Activated naive CD8-positive, alpha-beta T cell treated with anti-CD3 and anti-CD28 coated beads for 36 hours (primary cell): ENCODE data around the gene RNF213. TPM values are rescaled to one million over a fixed set of nuclear protein-coding genes. Genes with fewer than 3 reads are reported as not detected.
A peak's percentile ranks its signal among the peaks of the same experiment; 100 is the strongest.
"Not testable (repeated sequence)": the region's sequence is repeated elsewhere in the genome, so short reads cannot be mapped to it uniquely, and the experiment has no call there.

ENCODE experiments used
- DNase-seq: peaks from one replicate; pipeline ENCODE4 v3.0.0; 2021
- H3K27ac Mint-ChIP-seq: one replicate; pipeline ENCODE4 v1.8.0; 2022; ENCODE audit warnings: mild to moderate bottlenecking, moderate library complexity, mixed read lengths
- H3K27me3 Mint-ChIP-seq: one replicate; pipeline ENCODE4 v1.8.0; 2022; ENCODE audit warnings: mild to moderate bottlenecking, mixed read lengths
- H3K36me3 Mint-ChIP-seq: one replicate; pipeline ENCODE4 v1.8.0; 2021; ENCODE audit warnings: mild to moderate bottlenecking, mixed read lengths
- H3K4me1 Mint-ChIP-seq: one replicate; pipeline ENCODE4 v1.8.0; 2021; ENCODE audit warnings: mixed read lengths
- H3K4me3 Mint-ChIP-seq: one replicate; pipeline ENCODE4 v1.8.0; 2022; ENCODE audit warnings: mild to moderate bottlenecking, moderate library complexity, mixed read lengths
- H3K9me3 Mint-ChIP-seq: one replicate; pipeline ENCODE4 v1.8.0; 2022; ENCODE audit warnings: mixed read lengths
- total RNA-seq, 2 experiments: library from RNA; stranded (reverse); gene quantifications; one replicate each; pipeline ENCODE4 v1.2.3, GENCODE V29; 2021

Gene RNF213
- total RNA-seq, 2 experiments from 2014 or later = 109 TPM

DNA sequence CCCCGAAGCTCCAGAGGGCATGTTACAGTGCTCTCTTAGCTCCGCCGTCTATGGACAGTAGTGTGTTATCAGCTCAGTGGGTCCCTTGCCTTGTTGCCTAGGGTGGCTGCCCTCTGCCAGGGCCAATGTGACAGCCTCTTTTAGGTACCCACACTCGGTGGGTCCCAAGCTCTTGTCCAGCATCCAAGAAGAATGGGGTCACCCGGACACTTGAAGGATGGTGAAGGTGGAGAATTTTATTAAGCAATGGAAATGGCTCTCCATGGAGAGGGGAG, 57.0 kb downstream of the RNF213 start:
- H3K4me1 Mint-ChIP-seq = peaks cover 3% of the 10 kb centered on the region
- H3K27ac Mint-ChIP-seq = no peak overlapping the region
- H3K4me3 Mint-ChIP-seq = no peak overlapping the region
- peaks cover 3% of the 10 kb centered on the region for H3K27me3 Mint-ChIP-seq
- H3K36me3 Mint-ChIP-seq = peaks cover 68% of the 10 kb centered on the region
- DNase-seq = no peak
- peaks cover 5% of the 10 kb centered on the region for H3K9me3 Mint-ChIP-seq

DNA sequence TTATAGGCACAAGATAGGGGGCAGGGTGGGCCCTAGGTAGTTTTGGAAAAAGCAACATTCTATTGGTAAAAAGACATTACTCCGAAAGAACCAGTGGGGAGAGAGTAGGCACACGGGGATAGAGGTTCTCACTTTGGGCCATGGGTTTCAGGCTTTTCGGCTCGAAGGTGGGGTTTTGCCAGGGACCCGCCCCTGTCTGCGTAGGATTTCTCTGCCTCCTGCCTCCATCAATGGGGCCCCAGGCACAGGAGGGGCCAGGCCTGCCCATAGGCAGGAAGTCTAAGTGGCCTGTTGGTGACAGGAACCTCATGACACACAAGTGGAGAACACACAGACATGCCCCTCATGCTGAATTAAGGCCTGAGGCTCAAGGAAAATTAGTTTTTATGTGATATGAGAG, 57.5 kb downstream of the RNF213 start:
- H3K4me1 Mint-ChIP-seq = peaks cover 3% of the 10 kb centered on the region
- no peak for DNase-seq
- peaks cover 68% of the 10 kb centered on the region for H3K36me3 Mint-ChIP-seq
- H3K9me3 Mint-ChIP-seq = peaks cover 4% of the 10 kb centered on the region
- H3K27ac Mint-ChIP-seq = no peak overlapping the region
- H3K4me3 Mint-ChIP-seq = no peak overlapping the region
- peaks cover 2% of the 10 kb centered on the region for H3K27me3 Mint-ChIP-seq

DNA sequence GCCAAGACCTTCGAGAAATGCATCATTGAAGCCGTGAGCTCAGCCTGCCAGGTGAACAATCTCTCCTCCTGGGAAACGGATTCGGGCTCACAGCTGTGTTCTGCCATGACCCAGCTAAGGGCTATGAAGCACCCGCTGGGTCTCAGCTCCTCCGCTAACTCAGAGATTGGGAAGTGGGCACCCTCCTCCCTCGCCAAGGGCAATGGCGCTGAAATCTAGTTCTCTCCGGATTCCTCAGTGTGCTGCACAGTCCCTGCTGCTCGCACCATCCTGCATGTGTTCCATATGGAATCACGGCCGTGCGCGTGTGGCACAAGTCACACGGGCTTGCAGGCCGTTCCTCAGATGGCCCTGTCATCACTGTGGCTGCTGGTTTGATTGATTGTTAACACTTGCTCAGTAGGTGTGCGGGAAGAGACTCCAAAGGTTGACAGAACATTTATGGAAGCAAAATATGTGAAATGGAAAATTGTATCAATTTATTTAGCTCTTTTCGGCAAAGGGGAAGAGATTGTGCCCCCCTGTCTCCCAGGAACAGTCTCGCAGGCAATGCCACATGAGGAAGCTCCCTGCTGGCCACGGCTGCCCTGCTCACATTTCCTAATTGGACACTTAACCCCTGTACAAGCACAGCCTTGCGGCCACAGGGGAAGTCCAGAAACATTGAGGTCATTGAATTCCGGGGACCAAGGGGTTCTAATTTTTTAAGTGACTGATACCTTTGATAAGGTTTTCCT, 58.8 kb downstream of the RNF213 start:
- Mint-ChIP-seq H3K9me3 (peaks cover 2% of the 10 kb centered on the region), H3K27ac (no peak overlapping the region), H3K4me1 (peaks cover 3% of the 10 kb centered on the region), H3K4me3 (no peak overlapping the region), H3K27me3 (no peaks in the 10 kb centered on the region), H3K36me3 (peaks cover 74% of the 10 kb centered on the region)
- no peak for DNase-seq

DNA sequence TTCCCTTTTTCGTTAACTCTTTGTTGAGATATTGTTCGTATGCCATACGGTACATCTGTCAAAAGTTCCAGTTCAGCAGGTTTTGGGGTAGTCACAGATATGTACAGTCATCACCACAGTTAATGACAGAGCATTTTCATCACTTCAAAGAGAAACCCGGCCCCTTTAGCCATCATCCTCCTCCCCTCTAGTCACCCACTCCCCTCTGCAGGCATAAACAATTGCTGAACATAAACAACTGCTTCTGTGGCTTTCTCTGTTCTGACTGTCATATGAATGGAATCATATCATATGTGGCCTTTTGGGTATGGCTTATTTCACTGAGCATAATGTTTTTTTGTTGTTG, 59.3 kb downstream of the RNF213 start:
- Mint-ChIP-seq H3K4me1 (peaks cover 3% of the 10 kb centered on the region), H3K27me3 (no peaks in the 10 kb centered on the region), H3K9me3 (peaks cover 2% of the 10 kb centered on the region), H3K36me3 (peaks cover 76% of the 10 kb centered on the region), H3K4me3 (no peak overlapping the region), H3K27ac (peak overlapping the region; percentile 2)
- no peak for DNase-seq

DNA sequence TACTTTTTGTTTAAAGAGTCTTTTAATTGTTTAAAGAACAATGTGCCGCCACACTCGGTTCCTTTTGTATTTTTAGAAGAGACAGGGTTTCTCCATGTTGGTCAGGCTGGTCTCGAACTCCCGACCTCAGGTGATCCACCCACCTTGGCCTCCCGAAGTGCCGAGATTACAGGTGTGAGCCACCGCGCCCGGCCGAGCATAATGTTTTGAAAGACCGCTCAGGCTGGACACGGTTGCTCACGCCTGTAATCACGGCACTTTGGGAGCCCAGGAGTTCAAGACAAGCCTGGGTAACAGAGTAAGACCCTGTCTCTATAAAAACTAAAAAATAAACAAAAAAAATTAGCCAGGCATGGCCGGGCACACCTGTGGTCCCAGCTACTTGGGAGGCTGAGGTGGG, 59.8 kb downstream of the RNF213 start:
- H3K4me1 Mint-ChIP-seq = peaks cover 3% of the 10 kb centered on the region
- peaks cover 76% of the 10 kb centered on the region for H3K36me3 Mint-ChIP-seq
- H3K9me3 Mint-ChIP-seq = peaks cover 2% of the 10 kb centered on the region
- H3K27me3 Mint-ChIP-seq = no peaks in the 10 kb centered on the region
- H3K4me3 Mint-ChIP-seq = no peak overlapping the region
- no peak for DNase-seq
- no peak overlapping the region for H3K27ac Mint-ChIP-seq

DNA sequence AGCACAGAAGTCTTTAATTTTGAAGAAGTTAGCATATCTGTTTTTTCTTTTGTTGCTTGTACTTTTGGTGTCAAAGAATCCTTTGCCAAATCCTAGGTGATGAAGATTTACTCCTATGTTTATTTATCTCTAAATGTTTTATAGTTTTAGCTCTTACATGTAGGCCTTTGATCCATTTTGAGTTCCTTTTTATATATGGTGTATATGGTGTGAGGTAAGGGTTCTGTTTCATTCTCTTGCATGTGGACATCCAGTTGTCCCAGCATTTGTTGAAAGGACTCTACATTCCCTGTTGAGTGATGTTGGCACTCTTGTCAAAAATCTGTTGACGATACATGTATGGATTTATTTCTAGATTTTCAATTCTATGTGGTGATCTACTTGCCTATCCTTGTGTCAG, 62.2 kb downstream of the RNF213 start:
- Mint-ChIP-seq H3K27ac (no peak overlapping the region), H3K27me3 (no peaks in the 10 kb centered on the region), H3K36me3 (peaks cover 68% of the 10 kb centered on the region), H3K9me3 (peaks cover 2% of the 10 kb centered on the region), H3K4me3 (no peak overlapping the region), H3K4me1 (no peaks in the 10 kb centered on the region)
- DNase-seq = no peak

DNA sequence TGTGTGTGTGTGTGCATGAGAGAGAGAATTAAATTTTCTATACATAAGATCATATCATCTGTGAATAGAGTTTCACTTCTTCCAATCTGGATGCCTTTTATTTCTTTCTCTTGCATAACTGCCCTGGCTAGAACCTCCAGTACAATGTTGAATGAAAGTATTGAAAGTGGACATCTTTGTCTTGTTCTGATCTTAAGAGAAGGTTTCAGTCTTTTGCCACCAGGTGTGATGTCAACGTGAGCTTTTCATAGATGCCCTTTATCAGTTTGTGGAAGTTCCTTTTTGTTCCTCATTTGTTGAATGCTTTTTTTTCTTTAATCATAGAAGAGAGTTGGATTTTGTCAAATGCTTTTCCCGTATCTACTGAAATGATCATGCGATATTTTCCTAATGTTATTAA, 63.3 kb downstream of the RNF213 start:
- Mint-ChIP-seq H3K36me3 (peaks cover 69% of the 10 kb centered on the region), H3K4me1 (peaks cover 4% of the 10 kb centered on the region), H3K27me3 (no peaks in the 10 kb centered on the region), H3K9me3 (peaks cover 2% of the 10 kb centered on the region), H3K27ac (no peak overlapping the region), H3K4me3 (no peak overlapping the region)
- no peak for DNase-seq

DNA sequence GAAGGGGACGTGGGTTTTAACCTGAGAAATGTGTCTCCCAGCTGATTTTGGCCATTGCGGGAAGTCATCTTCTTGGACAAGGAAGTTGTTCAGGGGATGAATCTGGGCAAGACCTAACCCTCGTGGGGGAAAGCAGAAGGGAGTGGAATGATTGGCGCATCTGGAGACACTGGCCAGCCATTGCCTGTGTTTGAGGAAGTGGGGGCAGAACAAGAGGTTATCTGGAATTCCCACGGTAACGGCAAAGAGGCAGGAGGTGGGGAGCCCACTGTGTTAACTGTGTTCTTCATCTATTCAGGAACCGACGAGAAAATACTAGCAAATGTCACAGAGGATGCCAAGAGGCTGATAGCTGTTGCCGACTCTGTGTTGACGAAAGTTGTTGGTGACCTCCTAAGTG, 66.9 kb downstream of the RNF213 start:
- H3K9me3 Mint-ChIP-seq = no peaks in the 10 kb centered on the region
- no peak for DNase-seq
- H3K4me1 Mint-ChIP-seq = peaks cover 8% of the 10 kb centered on the region
- H3K4me3 Mint-ChIP-seq = no peak overlapping the region
- H3K27me3 Mint-ChIP-seq = no peaks in the 10 kb centered on the region
- peak overlapping the region; percentile 57 for H3K27ac Mint-ChIP-seq
- H3K36me3 Mint-ChIP-seq = peaks cover 59% of the 10 kb centered on the region

DNA sequence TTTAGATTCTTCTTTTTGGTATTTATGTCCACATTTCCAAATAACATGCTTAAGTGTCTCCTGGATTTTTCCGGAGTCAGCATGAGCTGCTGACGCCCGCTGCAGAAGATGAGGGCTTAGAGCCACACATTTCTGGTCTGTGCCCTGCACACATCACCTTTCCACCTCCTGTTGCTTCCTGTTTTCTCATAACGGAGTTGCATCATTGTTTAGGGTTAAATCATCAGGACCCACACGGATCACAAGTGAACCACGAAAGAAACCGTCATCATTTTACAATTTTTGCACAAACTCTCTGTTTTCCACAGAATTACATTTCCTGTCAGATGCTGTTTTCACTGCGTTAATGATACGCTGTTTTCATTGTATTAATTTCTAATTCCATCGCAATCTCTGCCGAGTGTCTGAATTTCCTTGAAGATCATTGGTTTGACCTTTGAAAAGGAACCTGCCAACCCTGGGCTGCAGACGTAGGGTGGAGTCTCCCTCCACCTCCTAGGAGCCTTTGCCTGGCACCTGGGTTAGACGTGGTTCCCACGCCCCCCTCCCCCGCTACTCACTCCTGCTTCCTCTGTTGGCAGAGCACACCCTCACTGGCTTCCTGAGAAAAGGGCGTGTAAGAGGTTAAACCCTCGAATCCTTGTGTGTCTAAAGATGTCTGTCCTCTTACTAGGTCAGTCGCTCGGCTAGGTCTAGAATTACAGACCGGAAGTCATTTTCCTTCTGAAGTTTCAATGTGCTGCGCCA, 68.2 kb downstream of the RNF213 start:
- H3K9me3 Mint-ChIP-seq = no peaks in the 10 kb centered on the region
- DNase-seq = no peak
- H3K4me3 Mint-ChIP-seq = no peak overlapping the region
- peaks cover 47% of the 10 kb centered on the region for H3K36me3 Mint-ChIP-seq
- no peaks in the 10 kb centered on the region for H3K27me3 Mint-ChIP-seq
- peaks cover 8% of the 10 kb centered on the region for H3K4me1 Mint-ChIP-seq
- peak overlapping the region; percentile 40 for H3K27ac Mint-ChIP-seq

DNA sequence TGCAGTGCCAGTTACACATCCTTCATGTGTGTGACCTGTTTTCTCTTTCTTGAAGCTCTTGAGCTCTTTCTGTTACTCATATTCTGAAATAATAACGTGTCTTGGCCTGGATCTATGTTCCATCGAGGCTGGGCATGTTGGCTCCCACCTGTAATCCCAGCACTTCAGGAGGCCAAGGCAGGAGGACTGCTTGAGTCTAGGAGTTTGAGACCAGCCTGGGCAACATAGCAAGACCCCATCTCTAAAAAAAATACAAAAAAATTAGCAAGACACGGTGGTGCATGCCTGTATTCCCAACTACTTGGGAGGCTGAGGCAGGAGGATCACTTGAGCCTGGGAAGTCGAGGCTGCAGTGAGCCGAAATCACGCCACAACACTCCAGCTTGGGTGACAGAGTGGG, 68.8 kb downstream of the RNF213 start:
- H3K4me1 Mint-ChIP-seq, H3K27me3 Mint-ChIP-seq, H3K9me3 Mint-ChIP-seq, H3K4me3 Mint-ChIP-seq, DNase-seq: not testable (repeated sequence)
- Mint-ChIP-seq H3K27ac (peak overlapping the region; percentile 40), H3K36me3 (peaks cover 43% of the 10 kb centered on the region)

DNA sequence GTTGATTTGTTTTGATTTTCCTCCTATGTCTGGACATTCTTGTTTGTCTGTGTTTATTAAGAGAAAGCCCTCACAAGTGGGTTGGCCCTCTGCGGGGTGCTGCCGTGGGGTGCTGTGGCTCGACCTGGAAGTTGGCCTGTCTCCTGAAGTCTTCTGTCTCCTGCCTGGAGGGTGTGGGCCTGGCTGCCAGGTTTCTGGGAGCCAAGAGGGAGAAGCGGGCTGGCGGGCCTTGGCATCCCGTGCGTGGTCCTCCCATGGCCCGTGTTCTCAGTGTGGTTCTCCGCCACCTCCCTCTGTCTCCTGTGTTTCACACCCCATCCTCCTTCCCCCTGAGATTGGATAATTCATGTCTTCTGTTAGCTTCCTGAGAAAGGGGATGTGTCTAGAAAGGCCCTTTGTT, 69.6 kb downstream of the RNF213 start:
- H3K27ac Mint-ChIP-seq = peak overlapping the region; percentile 49
- no peaks in the 10 kb centered on the region for H3K9me3 Mint-ChIP-seq
- no peak overlapping the region for H3K4me3 Mint-ChIP-seq
- no peaks in the 10 kb centered on the region for H3K27me3 Mint-ChIP-seq
- DNase-seq = no peak
- peaks cover 44% of the 10 kb centered on the region for H3K36me3 Mint-ChIP-seq
- peaks cover 8% of the 10 kb centered on the region for H3K4me1 Mint-ChIP-seq

DNA sequence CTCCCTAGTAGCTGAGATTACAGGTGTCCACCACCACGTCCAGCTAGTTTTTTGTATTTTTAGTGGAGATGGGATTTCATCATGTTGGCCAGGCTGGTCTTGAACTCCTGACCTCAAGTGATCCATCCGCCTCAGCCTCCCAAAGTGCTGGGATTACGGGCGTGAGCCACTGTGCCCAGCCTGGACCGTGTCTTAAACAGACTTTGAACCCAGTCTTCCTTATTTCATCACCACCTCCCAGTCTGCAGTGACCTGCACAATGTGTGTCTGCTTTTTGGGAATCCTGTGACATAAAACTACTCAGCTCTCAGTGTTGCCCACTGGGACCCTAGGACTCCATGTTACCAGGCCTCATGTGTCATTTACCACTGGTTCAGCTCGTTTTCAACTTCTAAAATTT, 70.3 kb downstream of the RNF213 start:
- not testable (repeated sequence) for H3K4me1 Mint-ChIP-seq, H3K9me3 Mint-ChIP-seq, DNase-seq, H3K27me3 Mint-ChIP-seq, H3K27ac Mint-ChIP-seq, H3K4me3 Mint-ChIP-seq
- H3K36me3 Mint-ChIP-seq = peaks cover 46% of the 10 kb centered on the region

DNA sequence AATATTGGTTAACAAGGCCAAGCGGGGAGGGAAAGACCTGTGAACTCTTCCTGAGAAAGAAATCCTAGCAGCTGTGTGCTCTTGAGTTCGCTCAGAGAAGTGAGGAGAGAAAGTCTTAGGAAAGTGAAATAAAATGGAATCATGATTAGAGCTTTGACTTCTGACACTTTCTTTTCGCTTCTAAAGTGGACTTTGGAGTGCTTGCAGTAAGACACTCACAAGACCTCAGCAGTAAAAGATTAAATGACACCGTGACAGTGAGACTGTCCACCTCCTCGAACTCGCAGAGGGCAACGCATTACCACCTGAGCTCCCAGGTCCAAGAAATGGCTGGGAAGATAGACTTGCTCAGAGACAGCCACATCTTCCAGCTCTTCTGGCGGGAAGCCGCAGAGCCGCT, 71.2 kb downstream of the RNF213 start:
- Mint-ChIP-seq H3K27ac (peak overlapping the region; percentile 46), H3K27me3 (no peaks in the 10 kb centered on the region), H3K4me3 (no peak overlapping the region), H3K4me1 (peaks cover 8% of the 10 kb centered on the region), H3K36me3 (peaks cover 40% of the 10 kb centered on the region), H3K9me3 (no peaks in the 10 kb centered on the region)
- DNase-seq = no peak

DNA sequence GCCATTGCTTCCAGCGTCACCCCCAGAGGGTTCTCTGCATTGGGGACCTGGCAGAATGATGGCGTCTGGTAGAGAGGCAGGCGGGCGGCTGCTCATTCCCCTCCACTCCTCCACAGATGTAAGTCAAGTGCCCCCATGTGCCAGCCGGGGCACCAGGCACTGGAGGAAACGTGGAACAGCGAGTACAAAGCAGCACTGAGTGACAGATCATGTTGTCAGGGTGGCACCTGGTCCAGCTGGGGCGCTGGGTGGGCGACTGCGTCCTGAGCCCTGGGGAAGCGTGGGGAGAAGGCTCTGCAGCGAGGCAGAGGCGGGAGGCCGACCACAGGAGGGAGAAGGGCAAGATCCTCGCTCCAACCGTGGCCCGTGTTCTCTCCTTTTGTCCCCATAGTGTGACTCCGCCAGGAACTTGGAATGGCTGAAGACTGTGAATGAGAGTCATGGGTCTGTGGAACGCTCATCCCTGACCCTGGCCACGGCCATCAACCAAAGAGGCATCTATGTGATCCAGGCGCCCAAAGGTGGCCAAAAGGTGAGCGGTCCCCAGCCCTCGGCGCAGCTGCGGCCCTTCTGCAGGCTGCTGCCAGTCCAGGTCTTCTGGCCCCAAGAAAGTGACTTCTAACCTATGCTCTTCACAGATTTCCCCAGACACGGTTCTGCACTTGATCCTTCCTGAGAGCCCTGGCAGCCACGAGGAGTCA, 76.7 kb downstream of the RNF213 start:
- H3K9me3 Mint-ChIP-seq = no peaks in the 10 kb centered on the region
- H3K4me1 Mint-ChIP-seq = no peaks in the 10 kb centered on the region
- H3K27me3 Mint-ChIP-seq = no peaks in the 10 kb centered on the region
- peaks cover 13% of the 10 kb centered on the region for H3K36me3 Mint-ChIP-seq
- no peak for DNase-seq
- H3K27ac Mint-ChIP-seq = no peak overlapping the region
- H3K4me3 Mint-ChIP-seq = no peak overlapping the region

DNA sequence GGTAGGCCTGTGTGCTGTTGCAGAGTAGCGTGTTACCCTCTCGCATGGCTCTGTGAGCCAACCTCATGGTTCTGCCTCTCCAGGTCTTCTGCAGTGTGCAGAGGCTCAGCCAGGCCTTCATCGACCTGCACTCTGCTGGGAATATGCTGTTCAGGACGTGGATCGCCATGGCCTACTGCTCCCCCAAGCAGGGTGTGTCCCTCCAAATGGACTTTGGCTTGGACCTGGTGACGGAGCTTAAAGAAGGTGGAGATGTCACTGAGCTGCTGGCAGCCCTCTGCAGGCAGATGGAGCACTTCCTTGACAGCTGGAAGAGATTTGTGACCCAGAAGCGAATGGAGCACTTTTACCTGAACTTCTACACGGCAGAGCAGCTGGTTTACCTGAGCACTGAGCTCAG, 78.5 kb downstream of the RNF213 start:
- Mint-ChIP-seq H3K9me3 (no peaks in the 10 kb centered on the region), H3K36me3 (peaks cover 22% of the 10 kb centered on the region), H3K27ac (no peak overlapping the region)

More for the DNA sequence above, 78.5 kb downstream of the RNF213 start:
- Mint-ChIP-seq H3K4me1 (no peaks in the 10 kb centered on the region), H3K27me3 (no peaks in the 10 kb centered on the region), H3K4me3 (no peak overlapping the region)
- DNase-seq = no peak
